GM19438 (cell line): ENCODE results near the gene IGFL1.
"Not testable (repeated sequence)": the region's sequence is repeated elsewhere in the genome, so short reads cannot be mapped to it uniquely, and the experiment has no call there.

Experiments used
- ATAC-seq: cut with Tn5 transposase; IDR thresholded peaks from one replicate; pipeline ENCODE4 v1.9.1; 2021; ENCODE audit warnings: low read depth; ENCODE audit not compliant: unreplicated experiment

IGFL1 gene

GRCh38 chr19:46229442-46229841 lies at the start of gene IGFL1:
Gene IGFL1, plus strand, starts transcription at chr19:46229742. Its CDS starts 33 bp downstream, at chr19:46229775.
- no peak for ATAC-seq

DNA sequence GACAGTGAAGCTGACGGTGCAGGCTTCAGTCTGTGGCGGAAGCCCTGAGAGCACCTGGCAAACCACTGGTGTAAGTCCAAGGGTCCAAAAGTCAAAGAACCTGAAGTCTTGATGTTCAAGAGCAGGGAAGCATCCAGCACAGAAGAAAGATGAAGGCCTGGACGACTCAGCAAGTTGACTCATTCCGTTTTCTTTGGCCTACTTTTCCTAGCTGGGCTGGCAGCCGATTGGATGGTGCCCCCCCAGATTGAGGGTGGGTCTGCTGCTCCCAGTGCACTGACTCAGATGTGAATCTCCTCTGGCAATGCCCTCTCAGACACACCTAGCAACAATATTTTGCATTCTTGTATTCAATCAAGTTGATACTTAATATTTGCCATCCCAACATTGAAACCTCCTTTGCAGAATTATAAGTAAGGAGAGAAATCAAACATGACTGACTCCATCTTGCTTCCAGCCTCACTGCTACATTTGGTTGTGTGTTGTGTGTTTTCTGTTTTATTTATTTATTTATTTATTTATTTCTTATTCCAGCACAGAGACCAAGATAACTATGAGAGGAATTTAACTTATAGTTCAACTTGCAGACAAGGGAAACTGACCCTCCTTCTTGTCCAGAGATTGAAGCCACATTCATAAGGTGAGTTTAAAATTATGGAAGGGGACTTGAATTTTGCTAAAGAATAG lies 48.7 kb upstream of the IGFL1 start:
- ATAC-seq, result no peak

DNA sequence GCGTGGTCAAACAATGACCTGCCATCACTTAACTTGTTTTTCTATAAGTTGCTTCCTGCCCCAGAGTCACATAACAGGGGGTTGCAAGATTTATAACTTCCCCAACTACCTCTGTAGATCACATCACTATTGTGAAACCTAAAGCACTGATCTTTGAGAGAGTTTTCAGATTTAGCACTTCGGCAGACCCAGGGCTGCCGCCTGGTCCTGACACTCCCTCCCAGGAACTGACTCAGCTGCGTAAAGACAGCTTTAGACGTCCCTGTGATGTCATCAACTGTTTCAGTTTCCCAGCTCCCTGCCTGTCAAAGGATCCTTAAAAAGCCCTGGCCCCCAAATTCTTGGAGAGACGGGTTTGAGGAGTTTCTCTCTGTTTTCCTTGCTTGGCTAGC lies 48.2 kb upstream of the IGFL1 start:
- no peak for ATAC-seq

GRCh38 chr19:46182476-46182875 lies 47.1 kb upstream of the IGFL1 start:
- no peak for ATAC-seq

GRCh38 chr19:46184775-46185710 lies 44.5 kb upstream of the IGFL1 start:
- not testable (repeated sequence) for ATAC-seq

DNA sequence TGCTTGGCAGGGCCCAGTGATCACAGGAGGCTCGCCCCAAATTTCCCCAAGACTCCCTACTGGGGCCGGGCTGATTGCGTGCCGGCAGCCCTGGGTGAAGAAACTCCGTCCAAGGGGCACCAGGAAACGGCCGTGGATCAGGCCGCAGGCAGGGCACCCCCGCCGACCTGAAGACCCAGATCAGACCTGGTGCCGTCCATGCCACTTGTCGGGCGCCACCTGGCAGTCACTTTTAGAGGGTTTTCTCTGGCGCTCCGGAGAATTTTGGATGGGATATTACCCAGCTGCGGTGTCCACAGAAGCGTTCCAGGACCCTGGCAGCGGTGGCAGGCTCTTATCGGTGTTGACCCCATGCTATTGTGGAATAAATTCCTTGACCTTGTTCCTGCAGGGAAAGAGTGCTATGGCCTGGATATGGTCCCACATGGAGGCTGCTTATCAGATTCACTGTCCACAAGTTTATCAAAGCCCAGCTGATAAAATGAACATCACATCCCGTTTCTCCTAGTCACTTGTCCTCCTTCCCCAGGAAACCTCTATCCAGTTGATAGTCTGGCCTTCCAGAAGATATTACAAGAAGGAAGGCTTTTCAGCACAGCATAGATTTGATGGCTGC lies 43.3 kb upstream of the IGFL1 start:
- ATAC-seq, result no peak

- ATAC-seq, result no peak
Observed at GRCh38 chr19:46186717-46187101, 42.8 kb upstream of the IGFL1 start.

GRCh38 chr19:46189971-46190888 lies 39.3 kb upstream of the IGFL1 start:
- ATAC-seq, result no peak

GRCh38 chr19:46191356-46191755 lies 38.2 kb upstream of the IGFL1 start:
- ATAC-seq, result no peak

GRCh38 chr19:46191972-46192371 lies 37.6 kb upstream of the IGFL1 start:
- no peak for ATAC-seq

DNA sequence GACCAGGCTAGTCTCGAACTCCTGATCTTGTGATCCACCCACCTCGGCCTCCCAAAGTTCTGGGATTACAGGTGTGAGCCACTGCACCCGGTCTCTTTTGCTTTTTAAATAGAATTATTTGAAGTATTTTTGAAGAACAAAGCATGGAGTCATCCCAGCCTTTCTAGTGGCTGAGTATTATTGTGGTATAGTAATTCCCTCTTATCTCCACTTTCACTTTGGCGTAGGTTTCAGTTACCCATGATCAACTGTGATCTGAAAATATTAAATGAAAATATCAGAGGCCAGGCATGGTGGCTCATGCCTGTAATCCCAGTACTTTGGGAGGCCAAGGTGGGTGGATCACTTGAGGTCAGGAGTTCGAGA lies 36.9 kb upstream of the IGFL1 start:
- not testable (repeated sequence) for ATAC-seq

GRCh38 chr19:46192992-46193650 lies 36.4 kb upstream of the IGFL1 start:
- ATAC-seq, result no peak

GRCh38 chr19:46193678-46194077 lies 35.9 kb upstream of the IGFL1 start:
- ATAC-seq, result no peak

DNA sequence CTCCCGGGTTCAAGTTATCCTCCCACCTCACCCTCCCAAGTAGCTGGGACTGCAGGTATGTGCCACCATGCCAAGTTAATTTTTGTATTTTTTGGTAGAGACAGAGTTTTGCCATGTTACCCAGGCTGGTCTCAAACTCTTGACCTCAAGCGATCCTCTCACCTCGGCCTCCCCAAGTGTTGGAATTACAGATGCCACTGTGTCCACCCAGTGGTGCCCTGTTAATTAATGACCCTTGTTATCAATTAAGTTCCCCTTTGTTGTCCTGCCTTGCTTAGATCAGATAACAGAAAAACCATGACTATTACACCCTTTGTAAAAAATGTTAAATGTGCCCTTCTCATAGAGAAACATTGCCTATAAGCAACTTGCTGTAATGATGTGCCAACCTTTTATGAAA lies 34.4 kb upstream of the IGFL1 start:
- no peak for ATAC-seq

GRCh38 chr19:46195919-46196318 lies 33.6 kb upstream of the IGFL1 start:
- ATAC-seq, result not testable (repeated sequence)

DNA sequence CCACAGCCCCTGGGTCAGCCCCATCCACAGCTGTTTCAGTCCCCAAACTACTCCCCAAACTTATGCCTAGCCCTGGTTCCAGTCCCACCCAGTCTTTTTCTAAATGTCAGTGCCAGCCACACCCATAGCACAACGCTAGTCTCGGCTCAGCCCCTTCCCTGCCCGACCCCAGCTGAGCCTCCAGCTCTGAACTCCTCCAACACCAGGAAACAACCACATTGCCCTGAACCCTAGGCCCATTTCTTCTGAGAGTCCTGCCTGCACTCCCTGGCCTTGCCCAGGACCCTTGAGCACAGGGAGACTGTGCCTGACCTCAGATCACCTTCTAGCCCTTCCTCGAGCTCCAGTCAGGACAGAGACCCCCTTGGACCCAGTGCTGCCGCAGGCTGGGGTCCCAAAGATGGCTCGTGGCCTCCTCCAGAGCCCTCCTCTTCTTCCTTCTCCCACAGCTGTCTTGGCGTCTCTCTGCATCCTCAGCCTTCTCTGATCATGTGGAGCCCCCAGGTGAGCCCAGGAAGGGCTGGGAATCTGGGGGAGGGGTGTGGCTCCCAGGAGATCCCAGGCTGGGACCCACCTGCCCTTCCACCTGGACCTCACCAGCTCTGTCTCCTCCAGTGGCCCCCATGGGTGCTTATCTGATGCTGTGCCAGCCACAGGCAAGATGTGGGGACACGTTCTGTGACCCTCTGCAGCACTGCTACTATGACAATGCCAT lies 33.0 kb upstream of the IGFL1 start:
- no peak for ATAC-seq

- ATAC-seq, result no peak
Observed at GRCh38 chr19:46197314-46198070, 32.0 kb upstream of the IGFL1 start.

- no peak for ATAC-seq
Observed at GRCh38 chr19:46198756-46199155, 30.8 kb upstream of the IGFL1 start.
